Kidney glomerular epithelial cell (primary cell): ENCODE results near the gene EIF2AK3.
A peak's percentile ranks its signal among the peaks of the same experiment; 100 is the strongest.
"Not testable (repeated sequence)": the region's sequence is repeated elsewhere in the genome, so short reads cannot be mapped to it uniquely, and the experiment has no call there.

Experiments
- DNase-seq: peaks from one replicate; lab custom pipeline; 2025; lab: John Stamatoyannopoulos, UW

Gene EIF2AK3

GRCh38 chr2:88596141-88596830, 31.0 kb downstream of the EIF2AK3 start:
- no peak for DNase-seq

GRCh38 chr2:88591698-88592097, 35.6 kb downstream of the EIF2AK3 start:
- no peak for DNase-seq

- DNase-seq, result peak; percentile 44
Measured at GRCh38 chr2:88590998-88591613, 36.2 kb downstream of the EIF2AK3 start.

DNA sequence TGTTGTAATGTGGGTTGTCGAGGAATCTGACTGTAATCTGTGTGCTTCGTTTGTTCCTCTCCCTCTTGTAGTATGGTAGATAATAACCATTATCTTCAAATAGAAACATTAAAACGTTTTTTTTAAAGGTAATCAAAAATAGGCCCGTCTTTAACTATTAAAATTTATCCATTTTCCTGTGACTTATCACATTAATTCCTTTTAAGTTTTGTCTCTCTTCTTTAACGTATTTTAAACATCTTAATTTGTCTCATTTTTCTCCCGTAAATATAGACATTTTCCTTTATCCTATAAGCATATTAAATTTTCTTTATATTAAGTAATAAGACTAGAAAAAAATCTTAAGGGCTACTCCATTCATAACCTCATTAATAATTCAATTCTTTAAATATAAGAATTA, 41.3 kb downstream of the EIF2AK3 start:
- no peak for DNase-seq

- no peak for DNase-seq
Measured at GRCh38 chr2:88582030-88582429, 45.2 kb downstream of the EIF2AK3 start.

DNA sequence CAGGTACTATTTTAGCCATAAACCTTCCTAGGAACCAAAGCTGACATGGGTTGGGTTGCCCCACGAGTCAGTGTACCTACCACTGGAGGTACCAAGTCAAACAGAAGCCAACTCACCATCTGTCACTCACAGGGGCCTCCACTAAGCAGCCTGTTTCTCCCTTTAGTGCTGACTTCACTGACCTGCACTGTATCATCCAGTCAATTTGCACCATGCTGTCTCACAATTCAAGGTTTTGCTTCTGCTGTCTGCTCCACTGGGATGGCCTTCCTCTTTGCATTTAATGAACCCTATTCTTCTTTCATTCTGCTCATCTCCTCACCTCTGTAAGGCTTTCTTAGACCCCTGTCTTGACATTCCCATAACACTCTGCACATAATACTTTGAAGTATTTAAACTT, 47.2 kb downstream of the EIF2AK3 start:
- no peak for DNase-seq

- no peak for DNase-seq
Measured at GRCh38 chr2:88575630-88576029, 51.6 kb downstream of the EIF2AK3 start.

GRCh38 chr2:88575051-88575450, 52.2 kb downstream of the EIF2AK3 start:
- DNase-seq, result no peak

DNA sequence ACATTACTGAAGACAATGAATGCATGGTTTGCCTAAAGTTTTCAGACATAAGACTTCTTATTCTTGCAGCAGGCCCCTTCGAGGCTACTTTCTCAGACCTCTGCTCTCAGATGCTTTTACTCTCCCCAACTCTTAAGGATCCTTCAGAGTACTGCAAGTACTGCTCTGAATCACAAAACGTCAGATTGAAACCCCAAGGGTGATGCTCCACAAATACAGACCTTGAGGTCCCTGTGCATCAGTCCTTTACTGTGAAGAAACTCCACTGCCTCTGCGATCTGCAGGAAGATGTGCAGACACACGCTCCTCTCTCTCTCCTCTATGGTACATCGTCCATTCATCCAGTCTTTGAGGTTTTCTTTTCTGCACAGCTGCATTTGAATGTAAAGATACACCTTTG, 52.8 kb downstream of the EIF2AK3 start:
- no peak for DNase-seq

DNA sequence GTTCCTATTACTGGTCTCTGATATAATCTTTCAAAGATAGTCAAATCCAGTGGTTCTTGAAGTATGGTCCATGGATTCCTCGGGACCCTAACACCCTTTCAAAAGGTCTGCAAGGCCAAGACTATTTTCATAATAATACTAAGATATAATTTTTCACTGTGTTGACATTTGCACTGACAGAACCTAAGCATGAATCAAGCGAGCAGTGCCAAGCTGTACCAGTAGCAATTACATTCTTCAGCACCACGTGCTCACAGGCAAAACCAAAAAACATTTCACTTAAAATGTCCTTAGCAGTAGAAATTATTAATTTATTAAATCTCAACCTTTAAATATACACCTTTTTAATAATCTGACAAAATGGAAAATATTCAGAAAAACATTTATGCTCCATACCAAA, 59.1 kb downstream of the EIF2AK3 start:
- DNase-seq, result no peak

GRCh38 chr2:88564402-88564801, 62.9 kb downstream of the EIF2AK3 start:
- no peak for DNase-seq

- no peak for DNase-seq
Measured at GRCh38 chr2:88563129-88563528, 64.1 kb downstream of the EIF2AK3 start.

DNA sequence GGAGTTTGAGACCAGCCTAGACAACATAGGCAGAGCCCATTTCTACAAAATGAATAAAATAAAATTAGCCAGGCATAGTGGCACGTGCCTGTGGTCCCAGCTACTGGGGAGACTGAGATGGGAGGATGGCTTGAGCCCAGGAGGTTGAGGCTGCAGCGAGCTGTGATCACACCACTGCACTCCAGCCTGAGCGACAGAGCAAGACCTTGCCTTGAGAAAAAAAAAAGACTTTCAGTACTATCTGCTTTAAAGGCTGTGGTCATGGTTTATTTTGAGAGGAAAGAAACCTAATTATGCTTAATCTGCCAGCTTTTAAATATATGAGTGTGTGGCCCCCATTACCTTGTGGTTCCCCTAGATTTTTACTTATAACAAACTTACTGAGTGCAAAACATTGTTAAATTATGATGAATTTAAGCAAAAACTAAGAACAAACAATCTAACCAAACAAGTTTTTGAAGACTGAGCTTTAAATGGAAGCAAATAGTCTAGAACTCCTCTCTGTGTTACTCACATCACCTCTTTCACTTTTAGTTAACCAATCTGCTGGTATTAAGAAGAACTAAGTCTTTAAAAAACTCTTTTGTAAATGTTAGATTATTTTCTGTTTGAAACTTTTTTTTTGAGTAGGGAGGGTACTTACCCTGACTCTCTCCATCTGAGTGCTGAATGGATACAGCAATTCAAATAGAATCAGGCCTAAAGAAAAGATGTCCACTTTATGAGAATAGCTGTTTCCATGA, 65.4 kb downstream of the EIF2AK3 start:
- no peak for DNase-seq

DNA sequence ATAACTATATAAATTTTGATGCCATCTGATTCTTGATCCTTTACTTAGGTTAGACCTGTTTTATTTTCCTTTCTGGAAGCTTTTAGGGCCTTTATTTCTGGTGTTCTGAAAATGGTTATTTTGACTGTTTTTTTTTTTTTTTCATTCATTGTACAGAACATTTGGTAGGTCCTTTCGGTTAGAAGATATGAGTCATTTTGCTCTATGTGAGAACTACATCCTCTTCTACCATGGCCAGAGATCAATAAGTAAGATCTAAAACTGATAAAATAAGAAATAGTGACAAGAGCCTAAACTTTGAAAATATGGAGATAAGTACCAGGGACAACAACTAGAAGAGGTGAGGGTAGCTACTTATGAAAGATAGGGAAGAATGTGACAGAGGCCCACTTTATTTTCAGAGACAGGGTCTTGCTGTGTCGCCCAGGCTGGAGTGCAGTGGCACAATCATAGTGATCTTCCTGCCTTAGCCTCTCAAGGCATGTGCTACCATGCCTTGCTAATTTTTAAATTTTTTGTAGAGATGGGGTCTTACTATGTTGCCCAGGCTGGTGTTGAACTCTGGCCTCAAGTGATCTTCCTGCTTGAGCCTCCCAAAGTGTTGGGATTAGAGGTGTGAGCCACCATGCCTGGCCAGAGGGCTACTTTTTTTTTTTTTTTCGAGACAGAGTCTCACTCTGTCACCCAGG, 66.5 kb downstream of the EIF2AK3 start:
- DNase-seq, result no peak

DNA sequence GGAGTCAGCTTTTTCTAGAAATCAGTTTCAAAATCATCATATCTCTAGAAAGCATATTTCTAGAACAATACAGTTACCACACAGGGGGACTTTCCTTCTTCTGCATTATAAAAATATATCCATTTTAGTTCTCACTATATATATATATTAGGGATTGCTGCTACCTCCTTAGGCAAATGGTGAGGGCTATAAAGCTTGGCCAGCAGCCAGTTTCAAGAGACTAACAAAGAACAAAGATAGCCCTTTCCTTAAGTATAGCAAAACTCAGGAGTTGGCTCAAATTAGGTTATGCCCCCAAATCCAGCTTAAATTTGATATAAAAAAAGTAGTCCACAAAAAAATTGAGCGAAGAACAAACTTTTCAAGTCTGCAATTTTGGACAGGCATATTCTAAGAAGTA, 70.0 kb downstream of the EIF2AK3 start:
- DNase-seq, result no peak

GRCh38 chr2:88556026-88556425, 71.2 kb downstream of the EIF2AK3 start:
- DNase-seq, result no peak

GRCh38 chr2:88554189-88554588, 73.1 kb downstream of the EIF2AK3 start:
- DNase-seq, result no peak

- DNase-seq, result no peak
Measured at GRCh38 chr2:88549616-88550292, 77.5 kb downstream of the EIF2AK3 start.

GRCh38 chr2:88546291-88546690, 81.0 kb downstream of the EIF2AK3 start:
- DNase-seq, result not testable (repeated sequence)

DNA sequence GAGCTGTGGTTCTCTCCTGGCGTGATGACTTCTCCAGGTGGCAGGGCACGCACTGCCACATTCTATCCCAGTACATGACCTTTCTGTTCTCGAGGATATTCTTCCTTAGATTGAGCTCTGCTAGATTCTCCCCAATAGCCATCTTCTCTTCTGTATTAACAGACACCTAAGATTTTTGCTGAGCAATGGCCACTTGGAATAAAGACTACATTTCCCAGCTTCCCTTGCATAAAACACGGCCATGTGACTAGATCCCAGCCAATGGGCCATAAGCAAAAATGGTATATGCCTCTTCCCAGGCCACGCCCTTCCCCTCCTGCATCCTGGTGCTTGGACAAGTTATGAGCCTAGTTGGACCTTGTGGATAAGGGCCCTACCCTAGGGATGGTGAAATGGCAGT, 82.1 kb downstream of the EIF2AK3 start:
- DNase-seq, result no peak

- DNase-seq, result no peak
Measured at GRCh38 chr2:88543541-88544057, 83.7 kb downstream of the EIF2AK3 start.

GRCh38 chr2:88542668-88543067, 84.6 kb downstream of the EIF2AK3 start:
- no peak for DNase-seq
